K562 (cell line): ENCODE measurements around the gene TTC24. TPM values are rescaled to one million over a fixed set of nuclear protein-coding genes. Genes with fewer than 3 reads are reported as not detected.

Source experiments
- AFF4 ChIP-seq: sonication (generic); formaldehyde crosslinking; IDR thresholded peaks from 2 replicates; pipeline ENCODE4 v1.8.0; 2023; ENCODE audit warnings: mild to moderate bottlenecking, missing genetic modification reagents
- ARHGAP35 ChIP-seq: fragments of 450-650 bp; IDR thresholded peaks from 2 replicates; pipeline ENCODE4 v1.6.1; 2018; ENCODE audit not compliant: partially characterized antibody
- ARNT ChIP-seq, 2 experiments: fragments of 450-650 bp; IDR thresholded peaks; 2 replicates each; pipeline ENCODE4 v1.6.1; 2016; ENCODE audit warnings: mild to moderate bottlenecking in 1 of 2
- ATF2 ChIP-seq: sonication (generic); formaldehyde crosslinking; IDR thresholded peaks from 2 replicates; pipeline ENCODE4 v1.8.1; 2022; ENCODE audit warnings: missing genetic modification reagents
- EP400 ChIP-seq: fragments of 450-650 bp; IDR thresholded peaks from 2 replicates; pipeline ENCODE4 v1.6.1; 2017; ENCODE audit warnings: antibody characterized with exemption, mild to moderate bottlenecking, moderate library complexity
- KDM4B ChIP-seq, 2 experiments: fragments of 450-650 bp in 1 of 2; sonication (generic) in 1 of 2; IDR thresholded peaks; 2 replicates each; pipeline ENCODE4 v1.6.1; 2016 to 2017; ENCODE audit warnings: borderline replicate concordance in 2 of 2, antibody characterized with exemption in 1 of 2, low read depth in 1 of 2, mild to moderate bottlenecking in 1 of 2
- MAFK ChIP-seq: IDR thresholded peaks from 2 replicates; pipeline ENCODE4 v1.6.1; 2011; ENCODE audit warnings: low read length, improper control_type of control experiment
- POLR2AphosphoS5 ChIP-seq: IDR thresholded peaks from 2 replicates; pipeline ENCODE4 v1.6.1; 2011; ENCODE audit warnings: mild to moderate bottlenecking, low read depth, low read length, moderate library complexity; ENCODE audit not compliant: control insufficient read depth, insufficient read depth
- RBM39 ChIP-seq: fragments of 200-400 bp; formaldehyde crosslinking; optimal IDR thresholded peaks from 2 replicates; pipeline ENCODE3; 2018; ENCODE audit warnings: low read depth, low read length
- SMAD1 ChIP-seq: fragments of 150-350 bp; IDR thresholded peaks from 2 replicates; pipeline ENCODE4 v1.6.1; 2014; ENCODE audit warnings: low read length, low read depth; ENCODE audit not compliant: partially characterized antibody
- TARDBP ChIP-seq: fragments of 450-650 bp; IDR thresholded peaks from 2 replicates; pipeline ENCODE4 v1.6.1; 2016
- TCF7L2 ChIP-seq: fragments of 150-350 bp; IDR thresholded peaks from 2 replicates; pipeline ENCODE4 v1.6.1; 2016; ENCODE audit warnings: low read depth, mild to moderate bottlenecking, low read length, moderate library complexity
- TFE3 ChIP-seq: fragments of 450-650 bp; formaldehyde crosslinking; IDR thresholded peaks from 2 replicates; pipeline ENCODE4 v1.4.0; 2020; ENCODE audit warnings: mild to moderate bottlenecking, mixed read lengths
- XRCC4 ChIP-seq: IDR thresholded peaks from one replicate; pipeline ENCODE4 v1.6.1; 2011; ENCODE audit not compliant: insufficient read depth, insufficient read length; ENCODE audit errors: extremely low read depth
- ZBTB17 ChIP-seq: fragments of 450-650 bp; formaldehyde crosslinking; IDR thresholded peaks from 2 replicates; pipeline ENCODE4 v1.4.0; 2020; ENCODE audit warnings: mild to moderate bottlenecking
- ZKSCAN3 ChIP-seq: fragments of 250-450 bp; sonication (Bioruptor Pico); IDR thresholded peaks from 2 replicates; pipeline ENCODE4 v1.4.0; 2020
- ZNF140 ChIP-seq: fragments of 250-450 bp; sonication (Bioruptor Pico); IDR thresholded peaks from 2 replicates; pipeline ENCODE4 v1.8.0; 2021; ENCODE audit warnings: moderate library complexity, mild to moderate bottlenecking, inconsistent platforms
- ZNF263 ChIP-seq: sonication (generic); formaldehyde crosslinking; IDR thresholded peaks from 2 replicates; pipeline ENCODE4 v1.8.0; 2022; ENCODE audit warnings: mild to moderate bottlenecking, missing genetic modification reagents, borderline replicate concordance
- ZNF324 ChIP-seq: fragments of 250-450 bp; sonication (Bioruptor Pico); IDR thresholded peaks from 2 replicates; pipeline ENCODE4 v1.4.0; 2020; ENCODE audit warnings: mild to moderate bottlenecking
- ZNF561 ChIP-seq: fragments of 450-650 bp; formaldehyde crosslinking; conservative IDR thresholded peaks from 2 replicates; pipeline ENCODE4 v1.4.0; 2020; ENCODE audit warnings: mild to moderate bottlenecking, moderate library complexity
- ZNF57 ChIP-seq: fragments of 450-650 bp; formaldehyde crosslinking; IDR thresholded peaks from 2 replicates; pipeline ENCODE4 v1.4.0; 2020; ENCODE audit warnings: mild to moderate bottlenecking, moderate library complexity
- ZNF707 ChIP-seq: fragments of 250-450 bp; sonication (Bioruptor Pico); conservative IDR thresholded peaks from 2 replicates; pipeline ENCODE4 v1.8.0; 2022; ENCODE audit warnings: inconsistent platforms, mild to moderate bottlenecking, moderate library complexity
- ZNF764 ChIP-seq: fragments of 250-450 bp; sonication (Bioruptor Pico); IDR thresholded peaks from 2 replicates; pipeline ENCODE4 v1.4.0; 2020; ENCODE audit warnings: low read depth, mild to moderate bottlenecking, moderate library complexity
- ZNF766 ChIP-seq: fragments of 200-800 bp; sonication (Bioruptor generic); conservative IDR thresholded peaks from 2 replicates; pipeline ENCODE4 v1.6.1; 2016; ENCODE audit warnings: missing genetic modification characterization, missing compliant biosample characterization
- polyA plus RNA-seq, 8 experiments: library from polyadenylated mRNA; depleted of rRNA in 4 of 8; stranded (reverse) in 5 of 8; unstranded in 3 of 8; fragments of >200 nt; fragmentation: Nextera tagmentation in 2 of 8; fragmentation: Illumina TruSeq in 1 of 8; extraction: Ambion mirVana in 2 of 8; extraction: Trizol in 1 of 8; gene quantifications; 2 replicates each; pipeline versions ENCODE4 v1.2.1 to v1.2.3, GENCODE V29; 2011 to 2014; ENCODE audit warnings: inconsistent platforms in 1 of 8, missing spikeins in 1 of 8
- total RNA-seq, 7 experiments: library from RNA; depleted of rRNA in 6 of 7; stranded (reverse); fragments of >200 nt in 6 of 7; fragmentation: Illumina TruSeq in 2 of 7; extraction: Trizol in 2 of 7; gene quantifications; 2 replicates each; pipeline versions ENCODE4 v1.2.1 to v1.2.3, GENCODE V29; 2011 to 2021; ENCODE audit warnings: low replicate concordance in 1 of 7

Gene TTC24
- total and polyA plus RNA-seq, 9 of the 15 experiments (the other 6 are each of a cell fraction or from before 2014, with no cell fraction given), result not detected

GRCh38 chr1:156625436-156626078 is 46.0 kb downstream of the TTC24 start (continued):
- TF ChIP-seq POLR2AphosphoS5 (no peak), ZNF766 (CRISPR knock-in tag) (no peak), XRCC4 (no peak), EP400 (no peak), ZNF57 (CRISPR knock-in tag) (no peak), ARHGAP35 (peak; percentile 57), ZNF263 (CRISPR knock-in tag) (no peak; the same call in 1 of the 2 replicates), ZNF707 (CRISPR knock-in tag) (no peak), ZNF561 (CRISPR knock-in tag) (no peak), ZKSCAN3 (CRISPR knock-in tag) (no peak), ZNF764 (CRISPR knock-in tag) (no peak), KDM4B (IDR thresholded peaks at IDR 0.05; ENCODE audit: borderline replicate concordance in 2 of 2, low read depth in 1 of 2) (no peak), SMAD1 (no peak), ZNF140 (no peak), ZNF324 (CRISPR knock-in tag) (no peak), TFE3 (CRISPR knock-in tag) (no peak), TARDBP (peak; percentile 62; the same call in 1 of the 2 replicates), ZBTB17 (no peak), TCF7L2 (no peak), AFF4 (CRISPR knock-in tag) (0 out of 2 replicates have a peak, but pooled peaks have one; percentile 51), ARNT (IDR thresholded peaks at IDR 0.05) (no peak), RBM39 (no peak), ATF2 (CRISPR knock-in tag) (no peak), MAFK (no peak)
